Lower leg skin (tissue), 4 donors: Measurements from ENCODE around the gene CAMTA1. TPM values are rescaled to one million over a fixed set of nuclear protein-coding genes. Genes with fewer than 3 reads are reported as not detected.
A peak's percentile ranks its signal among the peaks of the same experiment; 100 is the strongest.

Experiments used
- DNase-seq, 2 donors: peaks; one replicate each; pipeline ENCODE4 v3.0.0-alpha.2; 2019; ENCODE audit warnings: low spot score in 2 of 2
- H3K4me3 ChIP-seq: fragments of 200-600 bp; sonication (generic); 2 replicates; pipeline ENCODE4 v1.5.1; 2017; ENCODE audit warnings: mild to moderate bottlenecking, low read depth; ENCODE audit not compliant: poor library complexity, severe bottlenecking
- POLR2A ChIP-seq, 2 donors: fragments of 450-650 bp; IDR thresholded peaks; one replicate each; pipeline ENCODE4 v1.6.1; 2016 to 2017; ENCODE audit warnings: antibody characterized with exemption in 2 of 2, mild to moderate bottlenecking in 1 of 2, moderate library complexity in 1 of 2
- whole genome bisulfite sequencing, 2 donors: methylation state at CpG; one replicate each; pipeline ENCODE4 v1.1.5; 2018; 5-methylcytosine and 5-hydroxymethylcytosine counted together
- intact Hi-C: fragments of 100-400 bp; cut with DNase I; formaldehyde crosslinking; loops from one replicate; pipeline ENCODE4 v1.15.0; 2023; ENCODE audit warnings: low total_unique reads
- total RNA-seq, 4 donors: library from RNA; depleted of rRNA; stranded (reverse); fragments of >200 nt; gene quantifications; one replicate each; pipeline ENCODE4 v1.1.0, GENCODE V29; 2016
- TF ChIP-seq, protein P1 (sequence below), 3 donors: fragments of 450-650 bp; IDR thresholded peaks; one replicate each; pipeline ENCODE4 v1.5.1; 2016; ENCODE audit warnings: antibody characterized with exemption in 3 of 3, mild to moderate bottlenecking in 3 of 3, moderate library complexity in 2 of 3

The CAMTA1 gene
- total RNA-seq, 4 donors from 2014 or later: 24.4 to 52.3 (median 32.9) TPM

DNA sequence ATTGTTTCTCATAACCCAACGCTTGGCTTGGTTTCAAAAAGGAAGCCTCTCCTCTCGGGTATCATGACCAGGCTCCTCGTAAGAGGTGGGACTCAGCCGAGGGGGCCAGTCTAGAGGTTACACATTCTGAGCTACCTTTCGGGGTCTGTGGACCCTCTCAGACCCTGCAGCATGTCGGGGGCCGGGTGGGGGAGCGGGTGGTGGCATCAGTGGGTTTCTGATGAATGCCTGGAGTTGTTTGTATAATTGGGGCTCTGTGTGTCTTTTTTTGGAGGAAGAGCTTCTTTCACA lies 229.3 kb downstream of the CAMTA1 start:
- intact Hi-C loops: no loop called here
- H3K4me3 ChIP-seq: no peak overlapping the region
- no peak for TF ChIP-seq POLR2A (IDR thresholded peaks at IDR 0.05)
- 74 to 76% methylated on average over 8 of the region's 8 CpGs for WGBS, 2 donors
- peak in 1 of 2 donors; percentile 79 for DNase-seq

DNA sequence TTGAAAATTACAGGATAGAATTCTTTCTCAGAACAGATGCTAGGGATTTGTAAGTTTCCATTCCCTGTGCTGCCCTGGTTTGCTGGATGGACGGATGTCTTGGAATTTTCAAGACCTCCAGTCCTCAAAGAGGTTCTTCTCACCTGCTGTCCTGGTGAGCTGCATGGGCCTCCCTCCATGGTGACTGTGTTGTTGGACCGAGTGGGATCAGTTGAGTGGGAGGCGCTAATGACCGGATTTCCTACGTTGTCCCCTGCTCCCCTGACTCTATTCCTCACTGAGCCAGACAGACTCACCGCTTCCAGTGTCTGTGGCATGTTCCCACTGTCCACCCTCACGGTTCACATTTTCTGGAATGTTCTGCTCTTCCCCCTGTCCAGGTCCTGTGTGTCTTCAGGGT lies 229.8 kb downstream of the CAMTA1 start:
- peak in 1 of 2 donors; percentile 67 for DNase-seq
- intact Hi-C loops: no loop called here
- TF ChIP-seq, protein P1, sequence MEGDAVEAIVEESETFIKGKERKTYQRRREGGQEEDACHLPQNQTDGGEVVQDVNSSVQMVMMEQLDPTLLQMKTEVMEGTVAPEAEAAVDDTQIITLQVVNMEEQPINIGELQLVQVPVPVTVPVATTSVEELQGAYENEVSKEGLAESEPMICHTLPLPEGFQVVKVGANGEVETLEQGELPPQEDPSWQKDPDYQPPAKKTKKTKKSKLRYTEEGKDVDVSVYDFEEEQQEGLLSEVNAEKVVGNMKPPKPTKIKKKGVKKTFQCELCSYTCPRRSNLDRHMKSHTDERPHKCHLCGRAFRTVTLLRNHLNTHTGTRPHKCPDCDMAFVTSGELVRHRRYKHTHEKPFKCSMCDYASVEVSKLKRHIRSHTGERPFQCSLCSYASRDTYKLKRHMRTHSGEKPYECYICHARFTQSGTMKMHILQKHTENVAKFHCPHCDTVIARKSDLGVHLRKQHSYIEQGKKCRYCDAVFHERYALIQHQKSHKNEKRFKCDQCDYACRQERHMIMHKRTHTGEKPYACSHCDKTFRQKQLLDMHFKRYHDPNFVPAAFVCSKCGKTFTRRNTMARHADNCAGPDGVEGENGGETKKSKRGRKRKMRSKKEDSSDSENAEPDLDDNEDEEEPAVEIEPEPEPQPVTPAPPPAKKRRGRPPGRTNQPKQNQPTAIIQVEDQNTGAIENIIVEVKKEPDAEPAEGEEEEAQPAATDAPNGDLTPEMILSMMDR (IDR thresholded peaks at IDR 0.05): no peak
- no peak for TF ChIP-seq POLR2A (IDR thresholded peaks at IDR 0.05)
- 87% methylated on average over 7 of the region's 7 CpGs for WGBS, 2 donors
- no peak overlapping the region for H3K4me3 ChIP-seq

DNA sequence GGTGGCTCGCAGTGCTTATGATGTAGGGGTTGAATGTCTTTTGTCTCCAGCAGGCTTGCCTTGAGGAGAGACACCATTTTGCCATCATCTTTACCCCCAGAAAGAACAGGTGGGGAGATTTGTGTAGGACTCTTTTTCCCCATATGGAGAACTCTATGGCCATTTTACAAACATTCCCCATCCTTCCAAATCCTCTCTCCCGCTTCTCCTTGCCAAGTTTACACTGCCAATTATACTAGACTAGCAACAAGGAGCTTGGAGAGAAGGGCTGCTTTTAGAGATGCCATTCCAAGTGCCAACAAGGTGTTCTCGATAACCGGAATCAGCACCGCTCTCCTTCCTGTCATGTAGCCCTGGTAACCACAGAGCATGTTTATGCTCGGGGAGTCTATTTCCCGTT lies 233.1 kb downstream of the CAMTA1 start:
- no peak for TF ChIP-seq POLR2A (IDR thresholded peaks at IDR 0.05)
- TF ChIP-seq, protein P1 (IDR thresholded peaks at IDR 0.05): no peak
- intact Hi-C loops: no loop called here
- no peak overlapping the region for H3K4me3 ChIP-seq
- no peak for DNase-seq
- WGBS, 2 donors: 84 to 88% methylated on average over 7 of the region's 7 CpGs

DNA sequence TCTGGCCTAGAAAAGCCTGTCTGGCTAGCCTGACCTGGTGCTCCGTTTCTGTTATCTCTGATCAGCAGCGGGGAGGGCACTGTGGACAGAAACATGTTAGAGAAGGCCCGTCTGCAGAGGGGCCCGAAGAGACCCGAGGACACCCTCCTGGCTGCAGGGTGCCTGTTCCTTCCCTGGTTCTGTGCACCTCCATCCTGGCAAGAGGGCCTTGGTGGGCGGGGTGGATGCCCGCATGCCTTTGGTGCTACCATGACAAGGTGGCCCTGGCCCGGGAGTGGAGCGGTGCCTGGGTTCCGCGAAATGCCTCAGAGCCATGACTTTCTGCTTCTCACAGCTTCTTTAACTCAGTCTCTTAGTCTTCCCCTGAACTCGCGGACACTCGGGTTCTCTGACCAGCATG lies 233.6 kb downstream of the CAMTA1 start:
- H3K4me3 ChIP-seq: no peak overlapping the region
- TF ChIP-seq, protein P1 (IDR thresholded peaks at IDR 0.05): no peak
- no peak for TF ChIP-seq POLR2A (IDR thresholded peaks at IDR 0.05)
- intact Hi-C loops: no loop called here
- 84 to 88% methylated on average over 14 of the region's 14 CpGs for WGBS, 2 donors
- DNase-seq: no peak

DNA sequence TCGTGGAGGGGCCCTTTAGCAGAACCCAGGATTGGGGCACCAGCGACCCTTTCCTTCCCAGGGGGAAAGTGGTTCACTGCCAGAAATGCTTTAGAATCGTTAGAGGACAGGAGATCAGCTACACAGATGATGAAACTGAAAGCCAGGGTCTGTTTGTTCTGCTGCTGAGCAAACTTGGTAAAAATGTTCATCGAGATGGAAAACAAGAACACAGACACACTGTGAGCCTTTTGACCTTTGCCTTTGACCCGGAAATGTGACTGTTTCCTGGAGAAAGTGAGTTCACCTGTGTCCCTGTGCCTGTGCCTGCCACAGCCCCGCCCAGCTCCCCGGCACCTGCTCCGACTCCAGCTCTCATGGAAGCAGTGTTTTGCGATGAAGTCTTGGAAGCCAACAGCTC lies 234.3 kb downstream of the CAMTA1 start:
- WGBS, 2 donors: 70 to 74% methylated on average over 9 of the region's 9 CpGs
- intact Hi-C loops: no loop called here
- no peak for DNase-seq
- TF ChIP-seq POLR2A (IDR thresholded peaks at IDR 0.05): no peak
- TF ChIP-seq, protein P1 (IDR thresholded peaks at IDR 0.05): no peak
- no peak overlapping the region for H3K4me3 ChIP-seq

DNA sequence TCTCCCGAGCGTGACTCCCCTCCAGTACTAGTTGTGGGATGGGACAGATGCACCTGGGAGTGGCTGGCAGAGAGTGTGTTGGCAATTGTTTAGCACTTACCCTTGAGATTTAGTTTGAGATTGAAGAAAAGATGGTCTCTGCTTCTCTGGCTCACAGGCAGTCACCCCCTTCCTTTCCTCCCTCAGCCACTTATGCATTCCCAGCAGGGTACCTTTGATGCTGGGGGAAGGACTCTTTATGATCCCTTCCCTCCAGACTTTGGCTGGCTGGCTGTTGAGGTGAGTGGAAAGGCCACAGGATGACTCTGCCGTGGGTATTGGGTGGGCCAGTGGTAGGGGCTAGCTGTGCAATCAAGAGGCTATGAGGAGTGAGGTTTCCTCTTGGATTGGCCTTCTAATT lies 236.8 kb downstream of the CAMTA1 start:
- intact Hi-C loops: no loop called here
- no peak overlapping the region for H3K4me3 ChIP-seq
- 59 to 61% methylated on average over 3 of the region's 3 CpGs for WGBS, 2 donors
- no peak for TF ChIP-seq POLR2A (IDR thresholded peaks at IDR 0.05)
- TF ChIP-seq, protein P1 (IDR thresholded peaks at IDR 0.05): no peak
- DNase-seq: no peak
